Activated naive CD8-positive, alpha-beta T cell (primary cell): ENCODE measurements around the gene BPIFB6.

Experiments used
- H3K27ac Mint-ChIP-seq: one replicate; pipeline ENCODE4 v1.8.0; 2021; ENCODE audit warnings: mixed read lengths
- H3K27me3 Mint-ChIP-seq: one replicate; pipeline ENCODE4 v1.8.0; 2021; ENCODE audit warnings: mixed read lengths
- H3K36me3 Mint-ChIP-seq: one replicate; pipeline ENCODE4 v1.8.0; 2021; ENCODE audit warnings: mixed read lengths
- H3K4me1 Mint-ChIP-seq: one replicate; pipeline ENCODE4 v1.8.0; 2021; ENCODE audit warnings: low read depth, mixed read lengths
- H3K4me3 Mint-ChIP-seq: one replicate; pipeline ENCODE4 v1.8.0; 2021; ENCODE audit warnings: mild to moderate bottlenecking, mixed read lengths
- H3K9me3 Mint-ChIP-seq: one replicate; pipeline ENCODE4 v1.8.0; 2021; ENCODE audit warnings: low read depth, mixed read lengths

Gene BPIFB6

GRCh38 chr20:33020278-33021161, 10.9 kb upstream of the BPIFB6 start:
- Mint-ChIP-seq H3K36me3 (no peaks in the 10 kb centered on the region), H3K27me3 (no peaks in the 10 kb centered on the region), H3K9me3 (no peaks in the 10 kb centered on the region), H3K4me3 (no peak overlapping the region), H3K27ac (no peak overlapping the region), H3K4me1 (peaks cover 2% of the 10 kb centered on the region)

GRCh38 chr20:33021879-33022278, 9.6 kb upstream of the BPIFB6 start:
- Mint-ChIP-seq H3K4me1 (no peaks in the 10 kb centered on the region), H3K4me3 (no peak overlapping the region), H3K36me3 (no peaks in the 10 kb centered on the region), H3K27ac (no peak overlapping the region), H3K9me3 (no peaks in the 10 kb centered on the region), H3K27me3 (no peaks in the 10 kb centered on the region)

DNA sequence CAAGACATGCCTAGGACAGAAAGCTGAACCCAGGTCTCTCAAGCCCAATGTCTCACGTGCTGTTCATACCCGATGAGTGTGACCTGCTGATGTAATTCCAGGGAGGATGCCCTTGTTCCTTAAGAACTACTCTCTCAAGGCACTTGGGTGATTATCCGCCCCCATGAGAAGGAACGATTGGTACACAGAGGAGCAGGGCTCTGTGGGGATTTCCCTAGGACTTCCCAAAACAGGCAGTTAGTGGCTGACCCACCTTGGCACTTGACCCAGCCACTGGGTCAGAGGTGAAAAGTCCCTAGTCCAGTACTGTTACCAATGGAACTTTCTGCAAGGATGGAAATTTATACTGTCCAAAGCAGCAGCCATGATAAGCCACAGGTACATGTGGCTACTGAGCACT, 9.2 kb upstream of the BPIFB6 start:
- no peaks in the 10 kb centered on the region for H3K36me3 Mint-ChIP-seq
- H3K4me1 Mint-ChIP-seq: no peaks in the 10 kb centered on the region
- no peak overlapping the region for H3K4me3 Mint-ChIP-seq
- no peaks in the 10 kb centered on the region for H3K9me3 Mint-ChIP-seq
- no peaks in the 10 kb centered on the region for H3K27me3 Mint-ChIP-seq
- no peak overlapping the region for H3K27ac Mint-ChIP-seq

DNA sequence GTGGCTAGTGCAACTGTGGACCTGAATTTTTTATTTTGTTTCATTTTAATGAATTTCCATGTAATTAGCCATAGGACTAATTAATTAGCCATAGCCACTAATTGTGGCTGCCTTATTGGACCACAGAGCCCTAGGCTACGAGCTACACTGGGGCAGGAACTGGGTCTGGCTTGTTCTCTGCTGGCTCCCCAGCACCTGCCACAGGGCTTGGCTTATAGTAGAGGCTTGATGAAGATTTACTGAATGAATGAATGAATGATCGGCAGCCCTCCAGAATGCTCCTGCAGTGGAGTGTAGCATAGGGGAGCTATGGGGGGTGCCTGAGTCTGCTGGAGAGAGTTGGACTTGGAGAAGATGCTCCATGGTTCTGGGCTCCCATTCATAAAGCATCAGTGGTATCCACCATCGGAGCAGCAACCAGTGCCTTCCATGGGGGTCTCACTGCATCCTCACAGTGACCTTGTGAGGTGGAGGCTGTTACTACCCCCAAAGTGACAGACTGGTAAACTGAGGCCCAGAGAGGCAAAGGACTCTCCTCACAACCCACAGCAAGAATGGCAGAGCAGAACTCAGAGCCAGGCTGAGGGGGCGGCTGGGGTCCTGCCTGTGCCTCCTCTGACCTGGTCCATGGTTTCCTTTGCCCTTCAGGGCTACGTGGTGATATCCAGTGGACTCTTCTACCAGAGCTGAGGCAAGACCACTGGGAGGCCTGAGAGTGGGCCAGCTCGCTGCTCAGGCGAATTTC, 8.6 kb upstream of the BPIFB6 start:
- Mint-ChIP-seq H3K4me3 (no peak overlapping the region), H3K27ac (no peak overlapping the region), H3K9me3 (no peaks in the 10 kb centered on the region), H3K4me1 (no peaks in the 10 kb centered on the region), H3K36me3 (no peaks in the 10 kb centered on the region), H3K27me3 (no peaks in the 10 kb centered on the region)

- Mint-ChIP-seq H3K27me3 (no peaks in the 10 kb centered on the region), H3K36me3 (no peaks in the 10 kb centered on the region), H3K4me1 (no peaks in the 10 kb centered on the region)
These were observed 7.8 kb upstream of the BPIFB6 start for GRCh38 chr20:33023439-33024242.

GRCh38 chr20:33024243-33024560, 7.2 kb upstream of the BPIFB6 start:
- Mint-ChIP-seq H3K4me3 (no peak overlapping the region), H3K9me3 (no peaks in the 10 kb centered on the region), H3K27ac (no peak overlapping the region), H3K4me1 (no peaks in the 10 kb centered on the region), H3K36me3 (no peaks in the 10 kb centered on the region), H3K27me3 (no peaks in the 10 kb centered on the region)

More at GRCh38 chr20:33023439-33024242, 7.8 kb upstream of the BPIFB6 start:
- Mint-ChIP-seq H3K27ac (no peak overlapping the region), H3K4me3 (no peak overlapping the region), H3K9me3 (no peaks in the 10 kb centered on the region)

- H3K4me1 Mint-ChIP-seq: no peaks in the 10 kb centered on the region
- H3K27me3 Mint-ChIP-seq: no peaks in the 10 kb centered on the region
- H3K27ac Mint-ChIP-seq: no peak overlapping the region
- no peak overlapping the region for H3K4me3 Mint-ChIP-seq
- no peaks in the 10 kb centered on the region for H3K9me3 Mint-ChIP-seq
- H3K36me3 Mint-ChIP-seq: no peaks in the 10 kb centered on the region
These were observed 6.7 kb upstream of the BPIFB6 start for GRCh38 chr20:33024609-33025317.

DNA sequence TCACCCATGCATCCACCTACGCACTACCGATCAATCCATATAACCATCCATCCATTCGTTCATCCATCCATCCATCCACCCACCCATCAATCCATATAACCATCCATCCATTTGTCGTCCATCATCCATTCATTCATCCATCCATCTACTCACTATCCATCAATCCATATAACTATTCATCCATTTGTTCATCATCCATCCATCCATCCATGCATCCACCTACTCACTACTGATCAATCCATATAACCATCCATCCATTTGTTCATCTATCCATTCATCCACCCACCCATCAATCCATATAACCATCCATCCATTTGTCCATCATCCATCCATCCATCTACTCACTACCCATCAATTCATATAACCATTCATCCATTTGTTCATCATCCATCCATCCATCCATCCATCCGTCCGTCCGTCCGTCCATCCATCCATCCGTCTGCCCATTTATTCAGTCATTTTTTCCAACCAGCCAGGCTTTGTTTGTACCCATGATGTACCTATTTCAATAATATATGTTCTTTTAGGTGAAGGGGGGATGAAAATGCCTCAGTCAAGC, 6.1 kb upstream of the BPIFB6 start:
- Mint-ChIP-seq H3K4me3 (no peak overlapping the region), H3K4me1 (no peaks in the 10 kb centered on the region), H3K27me3 (no peaks in the 10 kb centered on the region), H3K9me3 (no peaks in the 10 kb centered on the region), H3K36me3 (no peaks in the 10 kb centered on the region), H3K27ac (no peak overlapping the region)

DNA sequence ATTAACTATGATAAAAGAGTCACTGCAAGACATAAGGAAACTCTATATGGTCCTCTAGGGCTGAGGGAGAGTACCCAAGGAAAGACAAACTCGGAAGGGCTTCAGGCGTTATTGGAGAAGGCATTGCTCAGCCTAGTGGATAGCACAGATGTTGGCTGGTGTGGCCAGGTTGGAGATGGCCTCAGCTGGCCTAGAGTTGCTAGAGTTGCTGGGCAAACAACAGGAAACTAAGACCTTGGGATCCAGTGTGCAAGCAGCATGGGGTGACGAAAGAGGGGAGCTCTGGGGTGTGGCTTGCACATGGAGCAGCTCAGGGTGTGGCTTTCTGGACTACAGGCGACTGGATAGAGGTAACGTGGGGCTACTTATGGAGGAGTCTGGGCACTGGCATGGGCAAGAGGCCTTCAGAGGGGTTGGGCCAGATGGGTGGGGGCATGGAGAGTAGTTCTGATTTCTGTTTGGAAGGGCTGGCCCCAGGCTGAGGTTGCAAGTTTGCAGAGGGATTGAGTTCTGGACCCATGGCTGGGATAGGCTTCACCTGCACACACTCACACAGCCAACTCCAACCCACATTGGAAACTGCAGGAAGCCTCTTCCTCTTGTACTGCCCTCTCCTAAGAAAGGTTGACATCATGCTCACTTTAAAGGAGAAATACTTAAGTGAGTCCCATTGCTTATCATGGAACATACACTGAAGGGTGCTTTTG, 5.2 kb upstream of the BPIFB6 start:
- Mint-ChIP-seq H3K36me3 (no peaks in the 10 kb centered on the region), H3K4me1 (no peaks in the 10 kb centered on the region), H3K4me3 (no peak overlapping the region), H3K9me3 (no peaks in the 10 kb centered on the region), H3K27me3 (no peaks in the 10 kb centered on the region), H3K27ac (no peak overlapping the region)

GRCh38 chr20:33026779-33027759, 4.4 kb upstream of the BPIFB6 start:
- Mint-ChIP-seq H3K4me1 (no peaks in the 10 kb centered on the region), H3K27ac (no peak overlapping the region), H3K4me3 (no peak overlapping the region), H3K9me3 (no peaks in the 10 kb centered on the region), H3K27me3 (no peaks in the 10 kb centered on the region), H3K36me3 (no peaks in the 10 kb centered on the region)

- no peaks in the 10 kb centered on the region for H3K36me3 Mint-ChIP-seq
- H3K27ac Mint-ChIP-seq: no peak overlapping the region
- H3K4me3 Mint-ChIP-seq: no peak overlapping the region
- no peaks in the 10 kb centered on the region for H3K4me1 Mint-ChIP-seq
- H3K27me3 Mint-ChIP-seq: no peaks in the 10 kb centered on the region
- H3K9me3 Mint-ChIP-seq: peaks cover under 1% of the 10 kb centered on the region
These were observed 3.4 kb upstream of the BPIFB6 start for GRCh38 chr20:33027769-33028751.

- Mint-ChIP-seq H3K27me3 (no peaks in the 10 kb centered on the region), H3K36me3 (no peaks in the 10 kb centered on the region), H3K27ac (no peak overlapping the region), H3K4me3 (no peak overlapping the region), H3K9me3 (peaks cover 5% of the 10 kb centered on the region), H3K4me1 (no peaks in the 10 kb centered on the region)
These were observed 2.6 kb upstream of the BPIFB6 start for GRCh38 chr20:33028875-33029274.
